ENCODE results near the gene IFITM2.
"Not testable (repeated sequence)": the region's sequence is repeated elsewhere in the genome, so short reads cannot be mapped to it uniquely, and the experiment has no call there.

The IFITM2 gene

GRCh38 chr11:342328-342727 lies 34.7 kb downstream of the IFITM2 start:
- no peak for DNase-seq (ENCODE audit: low read depth)

GRCh38 chr11:344836-345578 lies 37.4 kb downstream of the IFITM2 start:
- no peak for DNase-seq (ENCODE audit: low read depth)

- no peak for DNase-seq (ENCODE audit: low read depth)
Measured at GRCh38 chr11:346529-346928, 38.9 kb downstream of the IFITM2 start.

- DNase-seq (ENCODE audit: low read depth): not testable (repeated sequence)
Measured at GRCh38 chr11:349270-349954, 41.8 kb downstream of the IFITM2 start.

GRCh38 chr11:350033-350722 lies 42.6 kb downstream of the IFITM2 start:
- not testable (repeated sequence) for DNase-seq (ENCODE audit: low read depth)

DNA sequence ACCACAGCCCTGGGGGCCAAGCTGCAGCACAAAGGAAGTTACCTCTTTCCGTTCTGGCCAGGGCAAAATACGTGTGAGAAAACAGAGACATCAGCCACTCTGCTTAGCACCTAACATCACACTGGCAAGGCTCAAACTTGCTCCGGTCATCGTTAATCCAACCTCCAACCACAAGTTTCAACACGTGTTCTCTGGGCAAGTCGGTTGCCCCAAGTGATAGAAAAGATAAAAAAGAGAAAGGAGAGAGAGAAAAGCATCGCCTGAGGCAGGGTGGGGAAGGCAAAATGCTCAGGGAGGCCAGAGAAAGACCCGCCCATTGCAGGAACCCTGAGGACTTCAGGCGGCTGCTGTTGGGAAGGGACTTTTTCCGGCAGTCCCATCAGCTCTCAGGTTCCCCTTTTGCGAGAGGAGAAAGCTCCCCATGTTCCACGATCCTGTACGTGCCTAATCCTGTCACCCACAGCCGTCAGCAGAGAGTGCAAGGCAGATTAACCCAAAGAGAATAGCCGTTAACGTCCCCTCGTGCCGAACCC lies 43.2 kb downstream of the IFITM2 start:
- no peak for DNase-seq (ENCODE audit: low read depth)

GRCh38 chr11:351411-351810 lies 43.8 kb downstream of the IFITM2 start:
- no peak for DNase-seq (ENCODE audit: low read depth)

- DNase-seq (ENCODE audit: low read depth): no peak
Measured at GRCh38 chr11:352456-353031, 44.9 kb downstream of the IFITM2 start.

DNA sequence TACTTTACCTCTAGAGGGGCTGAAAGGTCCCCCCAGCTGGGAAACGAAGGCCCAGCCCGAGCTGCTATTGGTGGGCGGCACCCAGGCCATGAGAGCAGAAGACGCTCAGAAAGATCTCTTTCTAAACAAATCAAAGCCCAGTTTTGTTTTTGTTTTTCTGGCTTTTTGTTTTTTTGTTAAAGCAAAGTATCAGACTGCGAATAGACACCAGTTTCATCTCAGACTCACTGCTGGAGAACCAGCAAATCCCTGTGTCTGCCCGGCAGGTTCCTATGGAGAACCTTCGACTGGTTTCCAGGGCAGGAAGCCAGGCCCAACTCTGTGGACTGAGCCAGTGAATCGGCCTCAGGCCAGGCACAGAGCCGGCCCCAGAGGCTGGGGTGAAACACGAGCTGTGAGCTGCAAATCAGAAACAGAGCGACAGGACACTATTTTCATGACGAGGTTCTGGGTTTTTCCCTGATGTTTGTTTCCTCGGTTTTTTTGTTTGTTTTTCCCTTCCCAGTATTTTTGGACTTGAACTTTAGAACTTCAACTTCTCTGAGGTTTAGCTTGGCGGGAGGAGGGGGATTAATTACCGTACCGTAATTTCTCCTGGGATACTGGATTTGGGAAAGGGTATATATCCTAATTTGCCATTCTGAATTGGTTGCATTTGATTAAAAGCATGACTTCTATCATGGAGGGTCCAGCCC lies 45.7 kb downstream of the IFITM2 start:
- DNase-seq (ENCODE audit: low read depth): no peak

GRCh38 chr11:355581-356458 lies 48.2 kb downstream of the IFITM2 start:
- peak; percentile 78 for DNase-seq (ENCODE audit: low read depth)

DNA sequence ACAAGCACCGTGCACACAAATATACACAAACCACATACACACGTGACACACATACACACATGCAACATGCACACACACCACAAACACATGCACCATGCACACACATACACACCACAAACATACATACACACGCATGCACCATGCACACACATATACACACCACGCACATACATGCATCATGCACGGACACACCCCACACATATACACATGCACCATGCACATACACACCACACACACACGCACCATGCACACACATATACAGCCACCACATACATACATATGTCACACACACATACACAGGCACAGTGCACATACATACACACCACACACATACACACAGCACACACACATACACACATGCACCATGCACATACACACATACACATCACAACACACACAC lies 49.0 kb downstream of the IFITM2 start:
- no peak for DNase-seq (ENCODE audit: low read depth)

GRCh38 chr11:357582-357981 lies 50.0 kb downstream of the IFITM2 start:
- DNase-seq (ENCODE audit: low read depth): no peak

GRCh38 chr11:358129-358800 lies 50.6 kb downstream of the IFITM2 start:
- no peak for DNase-seq (ENCODE audit: low read depth)
